Measurements from ENCODE around the gene CDKN2C.
A peak's percentile ranks its signal among the peaks of the same experiment; 100 is the strongest.

The CDKN2C gene

DNA sequence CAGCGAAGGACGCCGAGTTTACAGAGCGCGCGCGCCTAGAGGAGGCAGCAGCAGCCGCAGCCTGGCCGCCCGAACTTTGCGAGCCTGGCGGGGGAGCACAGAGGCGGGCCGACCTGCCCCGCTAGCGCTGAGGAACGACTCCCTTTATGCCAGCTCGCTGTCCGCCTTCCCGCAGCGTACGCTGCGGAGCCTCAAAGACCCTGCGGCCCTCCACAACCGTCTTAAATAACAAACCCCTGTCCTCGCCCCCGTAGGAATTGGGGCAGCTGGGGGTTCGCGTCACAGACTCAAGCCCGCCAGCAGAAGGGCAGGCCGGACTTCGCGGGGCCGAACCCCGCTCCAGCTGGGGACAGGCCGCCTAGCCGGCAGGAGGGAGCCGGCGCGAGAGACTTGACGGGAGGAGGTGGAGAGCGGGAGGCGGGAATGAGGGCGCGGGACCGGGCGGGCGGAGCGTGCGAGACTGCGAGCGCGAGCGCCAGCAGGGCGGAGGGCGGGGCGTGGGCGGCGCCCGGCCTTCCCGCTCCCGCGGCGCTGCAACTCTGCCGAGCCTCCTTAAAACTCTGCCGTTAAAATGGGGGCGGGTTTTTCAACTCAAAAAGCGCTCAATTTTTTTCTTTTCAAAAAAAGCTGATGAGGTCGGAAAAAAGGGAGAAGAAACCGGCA is 1.8 kb upstream of the CDKN2C start (continued):
- TF ChIP-seq IKZF3 (tag by site-specific recombination; IDR thresholded peaks at IDR 0.05) (peak; percentile 94), GLIS1 (tag by site-specific recombination; IDR thresholded peaks at IDR 0.05) (peak; percentile 60), ZNF560 (tag by site-specific recombination; IDR thresholded peaks at IDR 0.05; ENCODE audit: borderline replicate concordance) (no peak), ZBTB20 (tag by site-specific recombination; IDR thresholded peaks at IDR 0.05) (peak; percentile 98)
- TF ChIP-seq, protein P1, sequence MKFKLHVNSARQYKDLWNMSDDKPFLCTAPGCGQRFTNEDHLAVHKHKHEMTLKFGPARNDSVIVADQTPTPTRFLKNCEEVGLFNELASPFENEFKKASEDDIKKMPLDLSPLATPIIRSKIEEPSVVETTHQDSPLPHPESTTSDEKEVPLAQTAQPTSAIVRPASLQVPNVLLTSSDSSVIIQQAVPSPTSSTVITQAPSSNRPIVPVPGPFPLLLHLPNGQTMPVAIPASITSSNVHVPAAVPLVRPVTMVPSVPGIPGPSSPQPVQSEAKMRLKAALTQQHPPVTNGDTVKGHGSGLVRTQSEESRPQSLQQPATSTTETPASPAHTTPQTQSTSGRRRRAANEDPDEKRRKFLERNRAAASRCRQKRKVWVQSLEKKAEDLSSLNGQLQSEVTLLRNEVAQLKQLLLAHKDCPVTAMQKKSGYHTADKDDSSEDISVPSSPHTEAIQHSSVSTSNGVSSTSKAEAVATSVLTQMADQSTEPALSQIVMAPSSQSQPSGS (tag by site-specific recombination; IDR thresholded peaks at IDR 0.05; ENCODE audit: low read depth): no peak

GRCh38 chr1:50968821-50969610 is 1.0 kb upstream of the CDKN2C start:
- Histone ChIP-seq H3K9me3 (ENCODE audit: control insufficient read depth, insufficient read depth, low read depth, low read length) (no peaks in the 10 kb centered on the region), H3K36me3 (ENCODE audit: control insufficient read depth in 2 of 2, insufficient read depth in 1 of 2, low read length in 2 of 2) (no peaks in the 10 kb centered on the region), H3K4me3 (ENCODE audit: low read depth, low read length) (peak overlapping the region; percentile 91), H3K4me1 (ENCODE audit: control insufficient read depth, insufficient read depth, low read length) (peaks cover 3% of the 10 kb centered on the region; the same call in 1 of the 2 replicates), H3K27ac (ENCODE audit: extremely low read depth, low read depth, low read length) (peak overlapping the region; percentile 99)
- ChIA-PET POLR2A (interaction anchor here (0.9 to 4.6 kb wide), 10 partner anchors 9 to 267 kb away, joined by 3 to 157 read pairs (median 6); partner anchors contain the start of genes FAF1 and RNF11), CTCF (interaction anchor here (0.7 to 2.3 kb wide), 9 partner anchors 9 to 555 kb away, joined by 3 to 9 read pairs (median 4); partner anchors contain the start of gene FAF1)
- peak; percentile 79 for TF ChIP-seq BCL11A (tag by site-specific recombination; IDR thresholded peaks at IDR 0.05; ENCODE audit: low read depth)
- 0 out of 2 replicates have a peak, but pooled peaks have one; percentile 41 for TF ChIP-seq KLF9 (tag by site-specific recombination; IDR thresholded peaks at IDR 0.05; ENCODE audit: low read depth)
- TF ChIP-seq, protein P2, sequence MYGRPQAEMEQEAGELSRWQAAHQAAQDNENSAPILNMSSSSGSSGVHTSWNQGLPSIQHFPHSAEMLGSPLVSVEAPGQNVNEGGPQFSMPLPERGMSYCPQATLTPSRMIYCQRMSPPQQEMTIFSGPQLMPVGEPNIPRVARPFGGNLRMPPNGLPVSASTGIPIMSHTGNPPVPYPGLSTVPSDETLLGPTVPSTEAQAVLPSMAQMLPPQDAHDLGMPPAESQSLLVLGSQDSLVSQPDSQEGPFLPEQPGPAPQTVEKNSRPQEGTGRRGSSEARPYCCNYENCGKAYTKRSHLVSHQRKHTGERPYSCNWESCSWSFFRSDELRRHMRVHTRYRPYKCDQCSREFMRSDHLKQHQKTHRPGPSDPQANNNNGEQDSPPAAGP (tag by site-specific recombination; IDR thresholded peaks at IDR 0.05): no peak
- TF ChIP-seq ZNF423 (tag by site-specific recombination; IDR thresholded peaks at IDR 0.05): no peak
- peak; percentile 35 for TF ChIP-seq PRDM10 (tag by site-specific recombination; IDR thresholded peaks at IDR 0.05)
- TF ChIP-seq ZNF660 (tag by site-specific recombination; IDR thresholded peaks at IDR 0.05): no peak
- peak; percentile 54; the same call in 1 of the 2 replicates for TF ChIP-seq ZBTB7A (tag by site-specific recombination; IDR thresholded peaks at IDR 0.05; ENCODE audit: low read depth)
- TF ChIP-seq ZBTB26 (tag by site-specific recombination; optimal IDR thresholded peaks at IDR 0.05): peak; percentile 75
- TF ChIP-seq BCL11B (tag by site-specific recombination; IDR thresholded peaks at IDR 0.05; ENCODE audit: low read depth): peak; percentile 57; the same call in 1 of the 2 replicates
- TF ChIP-seq ZNF2 (tag by site-specific recombination; IDR thresholded peaks at IDR 0.05): peak; percentile 70; the same call in 1 of the 2 replicates
- TF ChIP-seq ZNF48 (tag by site-specific recombination; IDR thresholded peaks at IDR 0.05): no peak
- peak; percentile 69; the same call in 1 of the 2 replicates for TF ChIP-seq ZFP37 (tag by site-specific recombination; IDR thresholded peaks at IDR 0.05)
- TF ChIP-seq ZNF398 (tag by site-specific recombination; IDR thresholded peaks at IDR 0.05): peak; percentile 55; the same call in 1 of the 2 replicates
- peak; percentile 55 for TF ChIP-seq ZBTB20 (tag by site-specific recombination; IDR thresholded peaks at IDR 0.05)
- TF ChIP-seq ZNF560 (tag by site-specific recombination; IDR thresholded peaks at IDR 0.05; ENCODE audit: borderline replicate concordance): no peak
- TF ChIP-seq GLIS1 (tag by site-specific recombination; IDR thresholded peaks at IDR 0.05): peak; percentile 35
- 0 out of 2 replicates have a peak, but pooled peaks have one; percentile 35 for TF ChIP-seq ZNF837 (tag by site-specific recombination; IDR thresholded peaks at IDR 0.05)
- TF ChIP-seq ZNF341 (tag by site-specific recombination; IDR thresholded peaks at IDR 0.05; ENCODE audit: low read depth): peak; percentile 77
- TF ChIP-seq CTCF (tag by site-specific recombination; IDR thresholded peaks at IDR 0.05): peak; percentile 38; the same call in 1 of the 2 replicates
- TF ChIP-seq ZXDB (tag by site-specific recombination; IDR thresholded peaks at IDR 0.05): peak; percentile 39; the same call in 1 of the 2 replicates

Measured in HEK293 (cell line).